T follicular helper cell (primary cell): Measurements from ENCODE around the gene GALNS.

Experiments used
- DNase-seq: peaks from one replicate; pipeline ENCODE4 v3.0.0-alpha.2; 2020; ENCODE audit warnings: low read depth

Gene GALNS

DNA sequence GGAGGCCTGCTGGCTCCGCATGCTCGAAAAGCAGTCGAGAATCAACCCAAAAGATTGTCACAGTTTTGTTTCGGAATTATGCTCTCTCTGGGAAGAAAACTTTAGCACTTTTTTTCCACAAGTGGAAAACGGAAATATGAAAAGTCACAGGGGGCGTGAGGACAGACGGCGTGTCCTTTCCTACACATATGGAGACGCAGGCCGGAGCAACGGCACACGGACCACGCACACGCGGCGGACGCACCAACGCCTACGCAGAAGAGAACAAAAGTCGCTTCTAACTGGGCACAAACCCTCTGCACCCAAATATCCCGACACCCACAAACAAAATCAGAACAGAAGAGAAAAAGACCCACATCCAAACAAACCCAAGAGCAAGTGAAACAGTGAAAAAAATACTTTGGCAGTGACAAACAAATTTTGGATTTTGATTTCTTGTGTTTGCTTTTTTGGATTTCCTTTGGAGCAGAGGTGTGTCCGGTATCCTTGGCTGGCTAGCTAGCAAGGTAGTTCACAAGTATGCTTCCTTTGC is 19.0 kb upstream of the GALNS start:
- no peak for DNase-seq

DNA sequence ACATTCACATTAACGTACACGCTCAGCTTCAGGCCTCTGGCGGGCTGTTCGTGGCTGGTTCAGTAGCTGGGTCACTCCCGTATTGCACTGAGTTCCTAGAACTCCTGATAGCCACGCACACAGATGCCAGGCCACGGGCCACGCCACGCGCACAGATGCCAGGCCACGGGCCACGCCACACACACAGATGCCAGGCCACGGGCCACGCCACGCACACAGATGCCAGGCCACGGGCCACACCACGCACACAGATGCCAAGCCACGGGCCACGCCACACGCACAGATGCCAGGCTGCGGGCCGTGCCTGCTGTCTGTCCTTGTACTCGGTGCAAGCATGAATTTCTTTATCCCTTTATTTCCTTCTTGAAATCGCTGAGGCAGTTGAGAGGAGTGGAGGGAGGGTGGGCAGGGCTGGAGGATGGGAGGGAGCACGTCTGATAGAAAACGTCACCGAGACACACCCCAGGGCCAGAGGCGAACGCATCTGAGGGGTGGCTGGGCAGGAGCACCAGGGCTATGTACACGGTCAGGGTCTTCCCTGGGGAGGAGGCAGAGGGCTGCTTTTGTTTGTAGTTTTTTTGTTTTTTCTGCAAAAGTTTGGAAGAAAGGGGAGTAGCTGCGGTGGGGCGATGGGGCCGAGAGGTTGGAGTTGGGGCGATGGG is 18.3 kb upstream of the GALNS start:
- no peak for DNase-seq

DNA sequence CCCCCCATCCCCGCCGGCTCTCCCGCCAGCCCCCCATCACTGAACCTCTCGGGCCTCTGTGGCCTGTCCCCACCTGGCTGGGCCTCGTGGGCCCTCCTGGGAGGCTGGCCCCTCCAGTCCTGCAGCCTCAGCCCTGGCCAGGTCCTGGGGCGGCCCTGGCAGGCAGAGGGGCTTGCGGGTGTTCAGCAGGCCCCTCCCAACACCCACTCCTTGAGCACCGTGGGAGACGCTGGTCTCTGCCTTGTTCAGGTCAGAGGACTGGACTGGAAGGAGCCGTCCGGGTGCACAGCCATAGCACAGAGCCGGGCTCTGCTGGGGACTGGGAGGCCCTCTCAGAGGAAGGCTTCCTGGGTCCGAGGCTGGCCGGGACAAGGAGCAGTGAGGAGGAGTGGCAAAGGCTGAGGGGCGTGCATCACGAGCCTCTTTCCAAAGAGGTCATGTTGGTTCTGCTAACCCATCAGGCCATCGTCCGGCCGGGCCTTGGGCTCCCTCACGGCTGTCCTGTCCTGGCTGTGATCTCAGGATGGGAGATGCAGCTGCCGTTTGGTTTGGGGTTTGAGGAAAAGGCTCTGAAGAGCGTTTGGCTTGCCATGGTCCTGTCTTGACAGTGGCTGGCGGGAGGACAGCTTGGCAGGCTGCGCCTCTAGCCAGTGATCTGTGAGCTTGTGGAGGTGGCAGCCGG is 16.0 kb upstream of the GALNS start:
- DNase-seq, result no peak

DNA sequence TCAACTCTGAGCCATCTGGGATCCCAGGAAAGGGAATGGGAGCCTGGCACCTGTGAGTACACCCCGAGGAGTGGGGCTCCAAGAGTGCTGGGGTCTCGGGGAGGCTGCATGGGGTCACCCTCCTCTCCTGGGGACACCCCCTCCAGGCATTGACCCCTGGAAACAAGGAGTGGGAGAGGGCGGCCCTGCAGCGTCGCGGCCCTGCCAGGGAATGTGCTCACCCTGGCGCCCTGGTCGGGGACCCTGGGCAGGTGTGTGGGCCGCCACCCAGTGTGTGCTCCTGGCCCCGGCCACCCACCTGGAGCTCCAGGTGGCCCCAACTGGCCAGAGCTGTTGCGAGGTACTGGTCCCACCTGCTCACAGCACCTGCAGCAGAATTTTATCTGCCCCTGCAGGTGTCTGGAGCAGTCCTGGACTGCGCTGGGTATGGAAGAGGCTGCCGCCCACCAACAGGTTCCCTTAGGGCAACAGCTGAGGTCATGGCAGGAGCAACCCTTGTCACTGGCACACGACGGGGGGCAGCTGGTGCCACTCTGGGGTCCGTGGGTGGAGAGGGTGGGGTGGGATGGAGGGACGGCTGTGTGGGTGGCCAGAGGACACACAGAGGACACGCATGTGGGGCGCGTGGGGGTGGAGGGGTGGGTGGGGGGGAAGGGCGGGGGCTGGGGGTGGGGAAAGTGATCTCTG is 15.1 kb upstream of the GALNS start:
- DNase-seq, result no peak

DNA sequence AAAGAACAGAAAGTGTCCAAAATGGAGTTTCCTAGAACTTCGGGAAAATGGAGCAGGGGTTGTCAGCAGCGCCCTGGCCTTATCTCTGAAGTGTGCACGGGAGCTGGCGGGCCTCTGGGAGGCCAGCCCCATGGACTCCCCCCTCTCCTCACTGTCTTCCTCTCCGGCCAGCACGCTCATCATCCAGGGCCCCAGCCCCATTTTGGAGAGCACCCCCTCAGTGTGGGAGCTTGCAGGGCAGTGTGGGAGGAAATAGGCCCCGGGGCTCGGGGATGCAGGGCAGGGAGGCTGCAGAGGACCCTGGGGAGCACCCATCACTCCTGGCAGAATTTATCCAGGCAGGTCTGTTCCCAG is 14.6 kb upstream of the GALNS start:
- no peak for DNase-seq

DNA sequence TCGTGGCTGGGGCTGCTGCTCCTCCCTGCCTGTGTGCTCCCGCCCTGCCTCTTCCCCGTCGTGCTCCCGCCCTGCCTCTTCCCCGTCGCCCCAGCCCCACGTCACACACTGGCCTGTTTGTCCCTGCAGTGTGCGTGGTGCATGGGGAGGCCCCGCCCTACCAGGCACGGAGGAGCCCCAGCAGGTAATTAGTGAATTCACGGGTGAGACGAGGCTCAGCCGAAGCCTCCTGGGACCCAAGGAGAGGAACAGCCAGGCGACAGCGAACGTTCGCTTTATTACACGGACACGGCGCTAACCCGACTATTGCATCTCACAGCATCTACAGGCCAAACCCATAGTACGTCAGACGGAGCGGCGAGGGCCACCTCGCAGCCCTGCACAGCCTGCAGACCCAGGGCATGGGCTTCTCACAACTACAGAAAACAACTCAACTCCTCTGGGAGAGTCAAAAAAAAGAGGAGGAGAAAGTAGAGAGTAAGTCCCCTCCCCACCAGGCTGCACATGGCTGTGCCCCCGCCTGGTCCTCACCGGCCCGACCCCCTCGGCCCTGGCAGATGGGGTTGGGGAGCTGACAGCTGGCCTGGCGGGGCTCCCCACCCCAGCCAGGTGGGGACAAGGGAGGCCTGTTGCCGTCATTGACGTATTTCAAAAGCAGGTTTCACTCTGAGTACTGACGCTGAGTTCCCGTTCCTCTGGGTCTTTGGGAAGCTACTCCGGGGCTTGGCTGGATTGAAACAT is 14.0 kb upstream of the GALNS start:
- DNase-seq, result no peak

DNA sequence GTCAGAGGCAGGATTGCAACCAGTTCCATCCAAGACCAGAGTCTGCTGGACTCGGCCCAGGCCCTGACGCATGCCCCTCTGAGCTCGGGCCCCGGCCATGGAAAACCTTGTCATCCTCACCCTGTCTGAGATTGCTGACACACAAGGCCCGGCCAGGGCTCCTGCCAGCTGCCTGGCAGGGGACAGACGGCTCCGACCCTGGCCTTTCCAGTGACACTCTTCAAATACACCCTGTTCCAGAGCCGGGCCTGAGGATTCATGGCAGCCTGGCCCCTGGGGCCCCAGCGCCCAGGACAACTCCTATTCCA is 12.9 kb upstream of the GALNS start:
- DNase-seq, result no peak

DNA sequence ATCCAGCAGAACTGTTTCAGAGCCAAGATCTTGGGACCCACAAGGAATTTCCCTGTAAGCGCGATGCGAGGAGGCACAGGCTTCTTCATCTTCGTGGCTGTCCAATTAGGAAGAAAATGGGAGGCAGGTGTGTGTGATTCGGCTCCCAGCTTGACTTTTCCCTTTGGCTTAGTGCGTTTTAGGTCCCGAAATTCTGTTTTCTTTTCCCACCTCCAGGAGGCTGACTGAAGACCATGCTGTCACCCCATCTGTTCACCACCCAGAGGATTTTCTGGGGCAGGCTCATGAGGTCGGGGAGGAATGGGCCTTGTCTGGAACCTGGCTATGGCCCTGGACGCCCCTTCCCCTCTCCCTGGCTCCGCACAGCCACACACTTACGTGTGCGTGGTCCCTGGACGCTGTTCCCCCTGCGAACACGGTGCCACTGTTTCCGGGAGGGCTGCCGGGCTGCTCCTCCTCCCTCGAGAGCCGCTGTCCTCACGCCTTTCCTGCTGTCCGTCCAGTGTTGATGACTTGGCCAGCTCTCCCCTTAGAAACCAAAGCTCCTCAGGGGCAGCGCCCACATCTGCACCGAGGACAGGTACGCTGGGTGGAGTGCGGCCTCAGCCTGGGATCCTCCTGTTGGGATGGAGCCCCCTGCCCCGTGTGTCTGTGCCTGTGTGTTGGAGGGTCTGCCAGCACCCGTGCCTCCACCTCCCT is 12.4 kb upstream of the GALNS start:
- no peak for DNase-seq

DNA sequence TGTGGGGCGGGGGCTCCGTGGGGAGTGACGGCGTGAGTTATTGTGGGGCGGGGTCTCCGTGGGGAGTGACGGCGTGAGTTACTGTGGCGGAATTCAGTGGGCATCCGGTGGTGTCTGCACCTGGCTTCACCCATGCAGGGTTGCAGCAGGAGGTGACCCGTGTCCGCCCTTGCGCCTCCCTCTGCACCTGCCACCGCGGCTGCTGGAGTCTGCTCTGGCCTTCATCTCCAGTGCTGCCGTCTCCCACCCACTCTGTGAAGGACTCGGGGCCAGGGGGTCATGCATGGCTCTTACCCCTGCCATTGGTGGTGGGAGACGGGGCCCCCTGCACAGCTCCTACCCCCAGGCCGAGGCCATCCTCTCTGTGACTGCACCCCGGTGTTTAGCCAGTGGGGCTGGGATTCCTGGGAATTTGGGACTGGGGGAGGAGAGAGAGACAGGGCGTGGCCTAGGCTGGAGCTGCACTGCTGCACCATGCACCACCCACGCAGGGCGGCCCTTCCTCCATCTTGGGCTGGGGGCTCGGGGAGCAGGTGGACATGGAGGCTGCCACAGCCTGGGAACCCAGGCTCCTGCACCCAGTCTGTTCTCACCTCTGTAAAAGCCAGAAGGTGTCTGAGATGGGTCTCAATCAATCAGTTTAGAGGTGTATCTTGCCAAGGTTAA is 11.0 kb upstream of the GALNS start:
- DNase-seq, result no peak

DNA sequence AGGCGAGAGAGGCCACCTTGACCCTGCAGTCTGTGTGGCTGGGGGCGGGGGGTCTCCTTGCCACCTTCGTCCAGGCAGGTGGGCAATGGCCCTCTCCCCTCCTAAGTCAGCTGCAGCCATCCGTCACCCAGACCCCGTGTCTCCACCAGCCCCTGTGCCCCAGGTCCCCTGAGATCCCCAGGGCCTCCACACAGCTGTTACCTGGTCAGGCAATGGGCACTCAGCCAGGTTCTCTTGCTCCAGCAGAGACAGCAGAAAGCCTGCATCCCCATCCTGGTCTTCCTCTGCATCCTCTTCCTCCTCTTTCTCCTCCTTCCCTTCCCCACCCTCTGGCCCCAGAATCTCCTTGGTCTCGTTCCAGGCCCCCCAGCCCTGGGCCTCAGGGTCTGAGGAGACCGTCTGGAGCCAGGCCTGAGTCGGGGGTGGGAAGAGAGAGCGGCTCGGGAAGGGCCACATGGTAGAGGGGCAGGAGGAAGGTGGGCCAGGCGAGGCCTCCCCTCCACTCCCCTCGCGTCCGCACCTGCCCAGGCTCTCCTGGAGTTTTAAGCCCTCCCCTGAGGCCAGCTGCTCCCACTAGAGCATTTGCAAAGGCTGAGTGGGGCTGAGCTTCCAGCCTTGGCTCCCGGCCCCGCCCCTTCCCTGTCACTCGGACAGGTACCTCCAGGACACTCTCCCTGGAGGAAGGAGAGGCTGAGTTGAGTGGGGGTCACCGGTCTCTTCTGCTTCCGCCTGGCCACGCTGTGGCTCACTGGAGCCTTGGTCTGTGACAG is 9.6 kb upstream of the GALNS start, which contains the start of gene PABPN1L:
Gene PABPN1L (minus strand): TSS at position 510 of the 770 bp plus-strand sequence. CDS start 54 bp downstream, at position 456.
- no peak for DNase-seq

DNA sequence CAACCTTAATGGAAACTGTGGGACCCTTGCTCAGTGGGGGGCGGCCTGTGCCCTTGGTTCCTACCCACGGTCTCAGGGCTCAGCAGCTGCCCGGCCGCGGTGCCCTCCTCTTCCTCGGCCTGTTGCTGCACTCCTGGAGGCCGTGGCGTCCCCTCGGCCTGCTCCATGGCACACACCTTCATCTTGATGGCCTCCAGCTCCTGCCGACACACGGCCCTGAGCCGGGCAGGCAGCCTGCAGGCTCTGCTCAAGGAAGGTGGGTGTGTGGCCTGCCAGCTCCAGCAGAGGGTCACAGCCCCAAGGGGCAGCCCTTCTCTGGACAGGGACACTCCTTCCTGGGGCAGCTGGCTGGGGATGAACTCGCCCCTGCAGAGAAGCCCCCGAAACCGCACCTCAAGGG is 9.0 kb upstream of the GALNS start:
- DNase-seq, result no peak

DNA sequence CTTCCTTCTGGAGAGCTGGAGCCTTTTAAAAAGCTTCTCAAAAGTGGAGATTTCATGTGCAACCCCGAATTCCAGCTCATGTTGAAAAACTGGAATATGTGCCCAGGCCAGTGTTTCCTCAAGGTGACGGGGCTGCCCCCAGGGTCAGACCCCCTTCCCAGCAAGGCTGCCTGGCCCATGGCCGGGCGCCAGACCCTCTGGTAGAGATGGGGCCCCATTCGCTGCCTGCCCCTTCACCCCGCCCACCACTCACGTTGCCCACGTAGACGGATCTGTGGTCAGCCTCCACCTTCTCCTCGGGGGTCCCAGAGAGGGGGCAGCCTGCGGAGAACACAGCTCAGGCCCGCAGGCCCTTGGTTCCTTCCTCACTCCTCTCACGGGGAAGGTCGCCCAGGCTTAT is 8.6 kb upstream of the GALNS start:
- no peak for DNase-seq

DNA sequence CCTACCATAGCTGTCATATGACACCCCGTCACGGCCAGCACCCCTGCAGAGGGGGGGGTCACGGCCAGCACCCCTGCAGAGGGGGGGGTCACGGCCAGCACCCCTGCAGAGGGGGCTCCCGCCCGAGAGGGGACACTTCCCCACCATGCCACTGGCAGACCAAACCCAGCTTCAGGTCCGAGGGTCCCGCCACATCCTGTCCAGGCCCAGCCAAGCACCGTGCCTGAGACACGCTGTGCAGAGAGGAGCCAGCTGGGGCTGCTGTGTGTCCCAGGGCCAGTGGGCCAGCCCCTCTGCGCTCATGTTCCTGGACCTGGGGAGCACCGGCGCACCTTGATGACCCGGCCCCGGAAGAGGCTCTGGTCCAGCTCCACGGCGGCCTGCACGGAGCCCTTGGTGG is 7.8 kb upstream of the GALNS start:
- DNase-seq, result no peak

DNA sequence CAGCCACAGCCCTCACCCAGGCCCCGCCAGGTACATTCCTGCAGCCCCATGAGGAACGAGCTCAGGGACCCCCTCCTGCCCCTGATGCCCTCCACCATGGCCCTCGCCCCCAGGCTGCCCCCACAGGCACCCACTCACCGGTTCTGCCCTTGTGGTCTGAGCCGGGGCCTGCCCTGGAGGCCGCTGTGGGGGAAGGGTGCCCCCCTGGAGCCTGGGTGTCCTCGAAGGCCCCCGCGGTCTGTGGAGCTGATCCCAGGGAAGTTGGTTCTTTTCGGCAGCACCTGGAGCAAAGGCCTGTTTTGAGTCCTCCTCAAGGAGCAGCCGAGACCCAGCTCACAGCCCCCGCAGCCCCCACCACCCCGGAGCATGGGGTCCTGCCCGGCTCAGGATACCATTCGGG is 7.4 kb upstream of the GALNS start:
- DNase-seq, result no peak

DNA sequence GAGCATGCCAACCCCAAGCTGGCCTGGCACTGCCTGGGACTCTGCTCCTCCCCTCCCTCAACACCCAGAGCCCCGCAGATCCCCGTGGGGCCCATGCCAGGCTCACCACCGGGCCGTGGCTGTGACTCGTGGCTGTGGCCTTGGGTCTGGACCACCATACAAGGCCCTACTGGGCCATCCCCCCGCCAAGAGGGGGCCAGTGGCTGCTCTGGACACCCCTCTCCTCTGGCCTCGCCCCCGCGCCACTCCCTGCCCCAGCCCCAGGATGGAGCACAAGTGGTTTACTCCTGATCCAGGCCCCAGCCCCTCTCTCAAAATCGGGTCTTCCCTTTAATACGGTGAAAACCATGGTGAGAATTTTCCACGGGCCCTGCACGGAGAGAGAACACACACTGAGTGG is 6.7 kb upstream of the GALNS start:
- DNase-seq, result no peak

DNA sequence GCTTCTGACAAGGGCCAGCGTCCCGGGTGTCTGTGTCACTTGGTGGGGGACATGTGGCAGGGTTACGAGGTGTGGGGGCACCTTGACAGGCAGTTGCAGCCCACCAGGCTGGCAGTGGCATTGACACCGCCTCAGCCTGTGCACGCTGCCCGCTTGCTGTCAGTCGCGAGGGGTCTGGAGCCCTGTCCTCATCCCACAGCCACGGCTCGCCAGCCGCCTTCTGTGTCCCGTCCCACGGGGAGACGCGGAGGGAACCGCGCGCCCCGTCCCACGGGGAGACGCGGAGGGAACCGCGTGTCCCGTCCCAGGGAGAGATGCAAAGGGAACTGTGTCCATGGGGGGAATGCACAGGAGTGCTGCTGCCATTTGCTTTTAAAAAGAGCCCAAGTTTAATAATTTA is 6.2 kb upstream of the GALNS start:
- no peak for DNase-seq

DNA sequence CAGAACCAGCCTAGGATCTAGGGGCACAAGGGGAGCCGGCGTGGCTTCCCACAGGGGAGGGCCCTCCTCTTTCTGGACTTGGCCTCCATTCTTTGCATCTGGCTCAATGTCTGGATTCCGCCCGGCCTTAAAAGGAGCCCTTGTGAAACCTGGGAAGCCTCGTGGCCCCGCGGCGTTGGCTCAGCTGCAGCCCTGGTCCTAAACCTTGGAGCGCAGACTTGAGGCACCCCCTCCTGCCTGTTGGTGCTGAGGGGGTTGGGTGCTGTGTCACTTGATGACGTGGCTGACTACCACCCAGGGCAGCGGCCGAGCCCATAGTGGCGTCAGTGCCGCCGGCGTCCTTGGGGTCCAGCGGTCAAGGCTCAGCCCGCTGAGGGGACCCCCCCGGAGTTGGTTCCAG is 4.6 kb upstream of the GALNS start:
- no peak for DNase-seq

DNA sequence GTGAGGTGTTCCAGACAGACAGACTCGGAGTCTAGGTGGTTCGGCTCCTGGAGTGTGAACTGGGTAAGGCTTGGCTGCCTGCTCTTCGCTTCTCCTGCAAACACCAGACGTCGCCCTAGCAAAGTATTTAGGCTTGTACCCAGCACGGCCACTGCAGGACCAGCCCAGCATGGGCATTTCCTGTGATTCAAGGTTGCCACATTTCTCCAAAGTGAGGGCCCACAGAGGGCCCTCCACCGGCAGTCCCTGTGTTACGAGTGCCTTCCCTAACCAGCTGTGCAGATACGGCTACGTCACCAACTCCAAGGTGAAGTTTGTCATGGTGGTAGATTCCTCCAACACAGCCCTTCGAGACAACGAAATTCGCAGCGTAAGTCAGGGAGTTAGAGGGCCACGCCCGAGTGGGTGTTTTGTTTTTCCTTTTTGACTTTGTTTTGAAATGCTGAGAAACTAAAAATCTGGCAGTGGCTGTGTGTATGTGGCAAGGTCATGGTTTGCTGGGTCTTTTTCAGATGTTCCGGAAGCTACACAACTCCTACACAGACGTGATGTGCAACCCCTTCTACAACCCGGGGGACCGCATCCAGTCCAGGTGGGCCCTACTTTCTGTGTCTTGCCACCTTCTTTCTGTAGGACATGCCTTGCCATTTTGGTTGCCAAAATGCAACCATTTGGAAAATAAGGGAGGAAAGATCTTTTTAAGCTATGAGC is 2.8 kb upstream of the GALNS start:
- DNase-seq, result no peak

DNA sequence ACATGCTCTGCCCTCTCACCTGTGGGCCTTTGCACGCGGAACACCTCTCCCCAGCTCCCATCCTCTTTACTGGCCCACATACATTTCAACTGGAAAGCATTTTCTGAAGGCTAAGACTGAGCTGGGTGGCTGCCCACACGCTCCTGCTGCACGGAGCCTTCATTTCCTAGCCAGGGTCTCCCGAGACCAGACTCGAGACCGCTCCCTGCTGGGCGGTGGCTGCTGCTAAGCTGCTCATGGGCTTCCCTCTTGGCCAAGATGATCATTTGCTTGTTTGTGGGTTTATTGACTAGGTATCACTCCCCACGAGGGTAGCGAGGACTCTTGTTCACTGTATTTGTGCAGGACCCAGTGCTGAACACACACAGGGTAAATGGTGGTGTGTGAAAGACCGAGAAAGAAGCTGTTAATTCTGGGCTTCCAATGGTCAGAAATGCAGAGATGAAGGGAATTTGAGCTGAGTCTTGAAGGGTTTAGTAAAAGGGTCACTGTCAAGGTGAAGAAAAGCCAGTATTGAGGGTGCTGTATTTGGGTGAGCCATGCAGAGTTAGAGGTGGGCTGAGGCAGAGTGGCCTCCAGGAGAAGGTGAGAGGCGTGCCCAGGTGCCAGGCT is 1.1 kb upstream of the GALNS start:
- DNase-seq, result peak; percentile 61
